ENCODE results near the gene NCOA1. TPM values are rescaled to one million over a fixed set of nuclear protein-coding genes. Genes with fewer than 3 reads are reported as not detected.
A peak's percentile ranks its signal among the peaks of the same experiment; 100 is the strongest.
"Not testable (repeated sequence)": the region's sequence is repeated elsewhere in the genome, so short reads cannot be mapped to it uniquely, and the experiment has no call there.

NCOA1 gene
- polyA plus RNA-seq, 1 donor = 63.0 TPM

DNA sequence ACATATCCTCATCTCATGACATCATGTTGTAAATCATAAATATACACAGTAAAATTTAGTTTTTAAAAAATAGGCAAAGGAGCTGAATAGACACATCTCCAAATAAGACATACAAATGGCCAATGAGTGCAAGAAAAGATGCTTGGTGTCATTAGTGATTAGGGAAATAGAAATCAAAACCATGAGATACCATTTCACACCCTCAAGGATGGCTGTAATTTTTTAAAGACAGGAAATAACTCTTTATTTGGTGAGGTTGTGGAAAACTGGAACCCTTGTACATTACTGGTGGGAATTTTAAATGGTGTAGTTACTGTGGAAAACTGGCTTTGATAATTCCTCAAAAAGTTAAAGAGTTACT lies 160.6 kb downstream of the NCOA1 start:
- peaks cover 4% of the 10 kb centered on the region for H3K36me3 ChIP-seq (ENCODE audit: control insufficient read depth, insufficient read depth, low read length)
- no peak overlapping the region for H3K27ac ChIP-seq (ENCODE audit: low read length)
- no peak overlapping the region for H3K4me3 ChIP-seq (ENCODE audit: low read length)
- H3K27me3 ChIP-seq (ENCODE audit: control insufficient read depth, insufficient read depth, low read length) = no peaks in the 10 kb centered on the region
- no peak for DNase-seq
- no peaks in the 10 kb centered on the region for H3K4me1 ChIP-seq (ENCODE audit: control insufficient read depth, insufficient read depth, low read length)
- H3K9me3 ChIP-seq (ENCODE audit: control insufficient read depth, low read depth, low read length) = no peaks in the 10 kb centered on the region

DNA sequence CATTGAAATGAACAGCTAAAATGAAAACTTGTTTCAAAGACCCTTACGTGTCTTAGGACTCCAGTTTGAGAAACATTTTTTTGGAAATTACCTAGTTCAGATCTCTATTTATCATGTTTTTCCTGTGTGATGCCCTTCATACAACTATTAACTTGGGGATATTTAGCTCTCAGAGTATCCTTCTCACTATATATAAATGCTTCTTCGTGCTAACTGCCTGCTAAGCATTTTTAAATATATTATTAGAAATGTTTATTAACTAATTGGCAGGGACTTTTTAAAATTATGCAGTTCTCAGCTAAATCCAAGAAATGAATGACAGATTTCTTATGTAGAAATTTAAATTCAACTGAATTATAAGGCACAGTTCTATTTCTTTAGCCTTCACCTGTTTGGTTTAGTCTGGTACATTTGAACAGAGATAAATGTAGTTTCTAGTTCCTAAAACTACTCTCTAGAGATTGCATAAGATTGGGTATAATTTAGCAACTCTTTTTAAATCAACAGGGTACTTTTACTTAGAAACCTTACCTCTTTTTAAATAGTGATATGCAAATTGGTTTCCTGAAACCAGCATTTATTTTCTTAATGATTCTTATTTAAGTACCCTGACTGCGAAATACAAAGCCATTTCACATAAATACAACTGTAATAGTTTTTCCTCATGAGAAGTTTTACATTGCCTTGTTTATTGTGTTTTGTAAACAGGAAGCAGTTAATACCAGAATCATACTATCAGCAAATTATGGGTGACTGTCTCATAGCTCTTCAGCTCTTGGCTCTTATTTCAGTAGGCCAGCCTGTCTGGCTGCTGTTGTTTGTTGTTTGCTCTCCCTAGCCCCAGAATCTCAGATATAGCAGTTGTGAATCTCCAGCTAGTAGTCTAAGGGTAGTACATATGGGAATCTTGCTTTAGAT lies 161.5 kb downstream of the NCOA1 start:
- WGBS (ENCODE audit: insufficient coverage, low lambda C conversion rate) = 100% methylated on average over 2 of the region's 3 CpGs
- no peaks in the 10 kb centered on the region for H3K4me1 ChIP-seq (ENCODE audit: control insufficient read depth, insufficient read depth, low read length)
- H3K4me3 ChIP-seq (ENCODE audit: low read length) = no peak overlapping the region
- H3K9me3 ChIP-seq (ENCODE audit: control insufficient read depth, low read depth, low read length) = no peaks in the 10 kb centered on the region
- H3K27ac ChIP-seq (ENCODE audit: low read length) = no peak overlapping the region
- no peaks in the 10 kb centered on the region for H3K27me3 ChIP-seq (ENCODE audit: control insufficient read depth, insufficient read depth, low read length)
- DNase-seq = peak in 1 of 2 donors; percentile 2
- H3K36me3 ChIP-seq (ENCODE audit: control insufficient read depth, insufficient read depth, low read length) = peaks cover 2% of the 10 kb centered on the region

DNA sequence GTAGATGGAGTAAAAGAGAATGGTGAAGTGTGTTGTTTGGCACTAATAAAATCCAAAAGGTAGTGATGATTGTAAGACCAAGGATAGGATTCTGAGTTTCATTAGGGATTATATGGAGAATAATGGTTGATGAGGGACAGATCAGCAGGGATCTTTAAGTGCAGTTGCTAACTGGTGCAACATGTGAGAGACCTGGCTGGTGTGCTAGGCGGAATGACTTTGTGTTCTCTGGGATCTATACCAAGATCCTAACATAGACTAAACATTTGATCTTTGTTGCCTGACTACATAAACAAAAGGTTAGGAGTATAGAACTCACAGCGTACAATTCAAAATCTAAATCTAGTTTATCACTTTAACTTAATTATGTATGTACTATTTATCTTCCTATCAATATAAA lies 166.8 kb downstream of the NCOA1 start:
- no peak for DNase-seq
- Histone ChIP-seq H3K9me3 (ENCODE audit: control insufficient read depth, low read depth, low read length) (no peaks in the 10 kb centered on the region), H3K36me3 (ENCODE audit: control insufficient read depth, insufficient read depth, low read length) (peaks cover 5% of the 10 kb centered on the region), H3K4me3 (ENCODE audit: low read length) (no peak overlapping the region), H3K27me3 (ENCODE audit: control insufficient read depth, insufficient read depth, low read length) (no peaks in the 10 kb centered on the region), H3K4me1 (ENCODE audit: control insufficient read depth, insufficient read depth, low read length) (no peaks in the 10 kb centered on the region), H3K27ac (ENCODE audit: low read length) (no peak overlapping the region)
- no CpG with 5 or more reads among the region's 2 CpGs for WGBS (ENCODE audit: insufficient coverage, low lambda C conversion rate)

DNA sequence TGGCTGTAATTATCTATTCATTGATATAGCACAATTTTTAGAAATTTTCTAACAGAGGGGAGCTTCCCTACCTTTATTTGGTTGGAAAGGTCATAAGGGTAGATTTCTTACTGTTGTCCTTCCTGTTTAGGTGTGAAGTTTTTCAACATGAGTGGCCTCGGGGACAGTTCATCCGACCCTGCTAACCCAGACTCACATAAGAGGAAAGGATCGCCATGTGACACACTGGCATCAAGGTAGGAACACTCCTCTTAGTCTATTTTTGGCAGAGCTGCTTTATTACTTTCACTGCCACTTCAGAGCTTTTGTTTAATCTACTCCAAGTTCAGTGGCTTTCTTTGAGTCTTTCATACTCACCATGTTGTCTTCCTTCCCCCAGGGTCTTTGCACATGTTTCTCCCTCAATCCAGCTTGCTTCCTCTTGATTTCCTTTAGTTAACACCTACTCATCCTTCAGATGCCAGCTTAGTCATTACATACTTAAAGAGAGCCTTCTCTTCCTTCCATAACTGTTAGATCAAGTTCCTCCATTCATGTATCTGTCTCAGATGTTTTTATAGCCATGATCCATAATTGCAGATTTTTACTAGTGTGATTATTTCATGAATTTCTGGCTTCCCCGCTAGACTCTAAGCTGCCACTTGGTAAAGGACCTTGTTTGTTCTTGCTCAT lies 167.6 kb downstream of the NCOA1 start:
- no peaks in the 10 kb centered on the region for H3K9me3 ChIP-seq (ENCODE audit: control insufficient read depth, low read depth, low read length)
- DNase-seq = no peak
- H3K27ac ChIP-seq (ENCODE audit: low read length) = no peak overlapping the region
- WGBS (ENCODE audit: insufficient coverage, low lambda C conversion rate) = 80% methylated on average over 1 of the region's 4 CpGs
- no peaks in the 10 kb centered on the region for H3K27me3 ChIP-seq (ENCODE audit: control insufficient read depth, insufficient read depth, low read length)
- H3K4me3 ChIP-seq (ENCODE audit: low read length) = no peak overlapping the region
- no peaks in the 10 kb centered on the region for H3K4me1 ChIP-seq (ENCODE audit: control insufficient read depth, insufficient read depth, low read length)
- H3K36me3 ChIP-seq (ENCODE audit: control insufficient read depth, insufficient read depth, low read length) = peaks cover 5% of the 10 kb centered on the region

DNA sequence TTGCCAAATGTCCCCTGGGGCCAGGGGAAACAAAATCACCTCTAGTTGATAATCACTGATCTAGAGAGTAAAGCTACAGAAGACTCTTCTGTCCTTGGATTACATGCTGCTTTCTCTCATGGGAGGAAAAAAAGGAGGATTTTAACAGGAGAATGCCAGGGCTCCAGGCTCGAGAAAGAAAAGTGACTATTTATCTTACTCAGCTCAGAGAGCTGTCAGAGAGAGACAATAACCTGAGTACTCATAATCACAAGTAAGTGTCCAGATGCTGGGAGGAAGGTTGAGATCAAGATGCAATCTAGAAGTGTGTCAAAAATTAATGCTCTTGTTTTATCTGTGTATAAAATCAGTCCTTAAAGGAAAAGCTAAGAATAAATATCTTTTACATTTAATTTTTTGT lies 168.8 kb downstream of the NCOA1 start:
- Histone ChIP-seq H3K9me3 (ENCODE audit: control insufficient read depth, low read depth, low read length) (no peaks in the 10 kb centered on the region), H3K4me3 (ENCODE audit: low read length) (no peak overlapping the region), H3K27me3 (ENCODE audit: control insufficient read depth, insufficient read depth, low read length) (no peaks in the 10 kb centered on the region), H3K36me3 (ENCODE audit: control insufficient read depth, insufficient read depth, low read length) (peaks cover 5% of the 10 kb centered on the region), H3K4me1 (ENCODE audit: control insufficient read depth, insufficient read depth, low read length) (no peaks in the 10 kb centered on the region), H3K27ac (ENCODE audit: low read length) (no peak overlapping the region)
- WGBS (ENCODE audit: insufficient coverage, low lambda C conversion rate) = no CpG with 5 or more reads among the region's 1 CpG
- DNase-seq = no peak

DNA sequence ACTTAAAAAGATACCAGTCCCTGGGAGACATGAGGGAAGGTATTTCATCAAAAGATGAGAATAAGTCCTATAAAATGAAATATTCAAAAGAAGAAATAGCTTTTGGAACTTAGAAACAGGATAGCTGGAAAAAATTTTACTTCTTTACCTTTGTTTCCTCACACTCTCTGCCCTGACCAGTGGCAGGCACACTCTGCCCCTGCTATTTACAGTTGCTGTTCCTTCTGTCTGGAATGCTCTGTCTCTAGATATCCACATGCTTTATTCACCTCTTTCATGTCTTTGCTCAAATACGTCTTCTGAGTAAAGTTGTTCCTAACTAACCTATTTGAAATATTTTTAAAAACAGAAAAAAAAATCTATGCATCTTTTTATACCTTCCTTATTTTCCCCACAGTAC lies 176.5 kb downstream of the NCOA1 start:
- Histone ChIP-seq H3K9me3 (ENCODE audit: control insufficient read depth, low read depth, low read length) (no peaks in the 10 kb centered on the region), H3K4me3 (ENCODE audit: low read length) (no peak overlapping the region), H3K27ac (ENCODE audit: low read length) (no peak overlapping the region), H3K27me3 (ENCODE audit: control insufficient read depth, insufficient read depth, low read length) (no peaks in the 10 kb centered on the region), H3K36me3 (ENCODE audit: control insufficient read depth, insufficient read depth, low read length) (peaks cover 21% of the 10 kb centered on the region), H3K4me1 (ENCODE audit: control insufficient read depth, insufficient read depth, low read length) (no peaks in the 10 kb centered on the region)
- WGBS (ENCODE audit: insufficient coverage, low lambda C conversion rate) = 100% methylated on average over 1 of the region's 1 CpG
- no peak for DNase-seq

DNA sequence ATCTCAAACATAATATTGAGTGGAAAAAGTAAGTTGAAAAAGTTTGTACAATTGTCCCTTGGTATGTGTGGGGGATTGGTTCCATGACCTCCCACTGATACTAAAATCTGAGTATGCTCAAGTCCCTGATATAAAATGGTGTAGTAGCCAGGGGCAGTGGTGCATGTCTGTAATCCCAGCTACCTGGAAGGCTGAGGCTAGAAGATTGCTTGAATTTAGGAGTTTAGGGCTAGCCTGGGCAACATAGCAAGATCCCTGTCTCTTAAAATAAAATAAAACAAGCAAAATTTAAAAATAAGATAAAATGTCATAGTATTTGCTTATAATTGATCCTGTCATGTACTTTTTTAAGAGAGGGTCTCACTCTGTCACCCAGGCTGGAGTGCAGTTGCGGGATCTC lies 180.2 kb downstream of the NCOA1 start:
- peaks cover 27% of the 10 kb centered on the region for H3K36me3 ChIP-seq (ENCODE audit: control insufficient read depth, insufficient read depth, low read length)
- no peaks in the 10 kb centered on the region for H3K4me1 ChIP-seq (ENCODE audit: control insufficient read depth, insufficient read depth, low read length)
- H3K9me3 ChIP-seq (ENCODE audit: control insufficient read depth, low read depth, low read length) = no peaks in the 10 kb centered on the region
- no peak for DNase-seq
- H3K27ac ChIP-seq (ENCODE audit: low read length) = no peak overlapping the region
- H3K27me3 ChIP-seq (ENCODE audit: control insufficient read depth, insufficient read depth, low read length) = no peaks in the 10 kb centered on the region
- H3K4me3 ChIP-seq (ENCODE audit: low read length) = no peak overlapping the region
- no CpG with 5 or more reads among the region's 1 CpG for WGBS (ENCODE audit: insufficient coverage, low lambda C conversion rate)

DNA sequence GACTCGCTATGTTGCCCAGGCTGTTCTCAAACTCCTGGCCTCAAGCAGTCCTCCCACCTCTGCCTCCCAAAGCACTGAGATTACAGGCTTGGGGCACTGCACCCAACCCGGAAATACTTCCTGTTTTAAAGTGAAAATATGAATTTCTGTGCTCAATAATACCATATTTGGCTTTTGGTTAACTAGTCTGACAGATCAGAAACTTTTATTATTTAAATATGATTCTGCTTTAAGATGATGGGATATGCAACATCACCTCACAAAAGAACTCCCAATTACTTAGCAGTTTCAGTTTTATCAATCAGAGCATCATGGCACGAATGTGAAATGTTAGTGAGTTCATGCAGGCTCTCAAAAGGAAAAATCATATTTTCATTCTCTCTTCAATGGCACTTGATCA lies 181.5 kb downstream of the NCOA1 start:
- no peak for DNase-seq
- no CpG with 5 or more reads among the region's 3 CpGs for WGBS (ENCODE audit: insufficient coverage, low lambda C conversion rate)
- Histone ChIP-seq H3K9me3 (ENCODE audit: control insufficient read depth, low read depth, low read length) (no peaks in the 10 kb centered on the region), H3K36me3 (ENCODE audit: control insufficient read depth, insufficient read depth, low read length) (peaks cover 22% of the 10 kb centered on the region), H3K4me3 (ENCODE audit: low read length) (no peak overlapping the region), H3K27ac (ENCODE audit: low read length) (no peak overlapping the region), H3K27me3 (ENCODE audit: control insufficient read depth, insufficient read depth, low read length) (no peaks in the 10 kb centered on the region), H3K4me1 (ENCODE audit: control insufficient read depth, insufficient read depth, low read length) (no peaks in the 10 kb centered on the region)

DNA sequence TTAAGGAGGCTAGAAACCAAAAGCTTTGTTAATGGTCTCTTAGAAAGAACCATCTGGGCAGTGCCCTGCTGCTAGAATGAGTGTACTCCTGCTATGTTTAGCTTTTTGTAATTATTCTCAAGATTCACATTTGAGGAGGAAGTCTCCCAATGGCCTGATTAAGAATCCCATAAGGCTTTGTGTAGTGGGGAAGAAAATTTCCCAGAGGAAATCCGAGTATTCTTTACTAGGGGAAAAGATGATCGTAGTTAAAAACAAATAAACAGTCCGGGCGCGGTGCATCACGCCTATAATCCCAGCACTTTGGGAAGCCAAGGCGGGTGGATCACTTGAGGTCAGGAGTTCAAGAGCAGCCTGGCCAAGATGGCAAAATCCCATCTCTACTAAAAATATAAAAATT lies 184.3 kb downstream of the NCOA1 start:
- Histone ChIP-seq H3K27me3 (ENCODE audit: control insufficient read depth, insufficient read depth, low read length) (no peaks in the 10 kb centered on the region), H3K36me3 (ENCODE audit: control insufficient read depth, insufficient read depth, low read length) (peaks cover 21% of the 10 kb centered on the region), H3K27ac (ENCODE audit: low read length) (no peak overlapping the region), H3K4me1 (ENCODE audit: control insufficient read depth, insufficient read depth, low read length) (no peaks in the 10 kb centered on the region), H3K9me3 (ENCODE audit: control insufficient read depth, low read depth, low read length) (no peaks in the 10 kb centered on the region), H3K4me3 (ENCODE audit: low read length) (no peak overlapping the region)
- 80% methylated on average over 1 of the region's 7 CpGs for whole genome bisulfite sequencing (ENCODE audit: insufficient coverage, low lambda C conversion rate)
- no peak for DNase-seq

DNA sequence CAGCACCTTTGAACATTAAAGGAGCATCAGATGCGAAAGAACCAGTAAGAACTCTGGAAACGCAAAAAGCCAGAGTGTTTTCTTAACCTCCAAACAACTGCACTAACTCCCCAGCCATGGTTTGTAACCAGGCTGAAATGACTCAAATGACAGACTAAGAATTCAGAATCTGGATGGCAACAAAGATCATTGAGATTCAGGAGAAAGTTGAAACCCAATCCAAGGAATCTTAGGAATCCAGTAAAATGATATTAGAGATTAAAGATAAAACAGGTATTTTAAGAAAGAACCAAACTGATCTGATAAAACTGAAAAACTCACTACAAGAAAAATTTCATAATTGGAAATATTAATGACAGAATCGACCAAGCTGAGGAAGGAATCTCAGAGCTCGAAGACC lies 185.4 kb downstream of the NCOA1 start:
- Histone ChIP-seq H3K4me3 (ENCODE audit: low read length) (no peak overlapping the region), H3K9me3 (ENCODE audit: control insufficient read depth, low read depth, low read length) (no peaks in the 10 kb centered on the region), H3K4me1 (ENCODE audit: control insufficient read depth, insufficient read depth, low read length) (no peaks in the 10 kb centered on the region), H3K27me3 (ENCODE audit: control insufficient read depth, insufficient read depth, low read length) (no peaks in the 10 kb centered on the region), H3K36me3 (ENCODE audit: control insufficient read depth, insufficient read depth, low read length) (peaks cover 18% of the 10 kb centered on the region), H3K27ac (ENCODE audit: low read length) (no peak overlapping the region)
- WGBS (ENCODE audit: insufficient coverage, low lambda C conversion rate) = 100% methylated on average over 1 of the region's 4 CpGs
- no peak for DNase-seq

DNA sequence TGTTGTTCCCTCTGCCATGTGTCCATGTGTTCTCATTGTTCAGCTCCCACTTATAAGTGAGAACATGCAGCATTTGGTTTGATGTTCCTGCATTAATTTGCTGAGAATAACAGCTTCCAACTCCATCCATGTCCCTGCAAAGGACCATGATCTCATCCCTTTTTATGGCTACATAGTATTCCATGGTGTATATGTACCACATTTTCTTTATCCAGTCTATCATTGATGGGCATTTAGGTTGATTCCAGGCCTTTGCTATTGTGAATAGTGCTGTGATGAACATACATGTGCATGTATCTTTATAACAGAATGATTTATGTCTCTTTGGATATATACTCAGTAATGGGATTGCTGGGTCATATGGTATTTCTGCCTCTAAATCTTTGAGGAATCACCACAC lies 187.0 kb downstream of the NCOA1 start:
- not testable (repeated sequence) for H3K27me3 ChIP-seq (ENCODE audit: control insufficient read depth, insufficient read depth, low read length); DNase-seq; H3K4me3 ChIP-seq (ENCODE audit: low read length); H3K27ac ChIP-seq (ENCODE audit: low read length); H3K9me3 ChIP-seq (ENCODE audit: control insufficient read depth, low read depth, low read length); H3K4me1 ChIP-seq (ENCODE audit: control insufficient read depth, insufficient read depth, low read length)
- H3K36me3 ChIP-seq (ENCODE audit: control insufficient read depth, insufficient read depth, low read length) = peaks cover 22% of the 10 kb centered on the region
